Hematopoietic multipotent progenitor cell treated with erythropoietin and hydrocortisone succinate and interleukin-3 and kit ligand, for 17 days (in vitro differentiated cells): ENCODE results near the gene SSBP3.

ENCODE experiments used
- DNase-seq: peaks from one replicate; pipeline ENCODE4 v3.0.0-alpha.2; 2015; ENCODE audit warnings: low spot score

Gene SSBP3

GRCh38 chr1:54409156-54410142 lies 3.3 kb upstream of the SSBP3 start:
- DNase-seq, result peak; percentile 53

- DNase-seq, result peak; percentile 88
Measured at GRCh38 chr1:54408147-54409066, 2.2 kb upstream of the SSBP3 start.

GRCh38 chr1:54407404-54408146 lies 1.4 kb upstream of the SSBP3 start:
- DNase-seq, result peak; percentile 94

GRCh38 chr1:54407154-54407403 lies 885 bp upstream of the SSBP3 start:
- no peak for DNase-seq

GRCh38 chr1:54405898-54406293 lies 298 bp downstream of the SSBP3 start:
- no peak for DNase-seq

GRCh38 chr1:54404939-54405897 lies 976 bp downstream of the SSBP3 start:
- DNase-seq, result peak; percentile 71

- DNase-seq, result no peak
Measured at GRCh38 chr1:54404263-54404662, 1.9 kb downstream of the SSBP3 start.

- no peak for DNase-seq
Measured at GRCh38 chr1:54403808-54404261, 2.4 kb downstream of the SSBP3 start.

GRCh38 chr1:54403405-54403804 lies 2.8 kb downstream of the SSBP3 start:
- DNase-seq, result no peak

- DNase-seq, result no peak
Measured at GRCh38 chr1:54402896-54403295, 3.3 kb downstream of the SSBP3 start.

GRCh38 chr1:54401799-54402198 lies 4.4 kb downstream of the SSBP3 start:
- no peak for DNase-seq

GRCh38 chr1:54400329-54400728 lies 5.9 kb downstream of the SSBP3 start:
- no peak for DNase-seq

GRCh38 chr1:54399765-54400164 lies 6.4 kb downstream of the SSBP3 start:
- no peak for DNase-seq

- DNase-seq, result no peak
Measured at GRCh38 chr1:54398963-54399528, 7.1 kb downstream of the SSBP3 start.

GRCh38 chr1:54397980-54398379 lies 8.2 kb downstream of the SSBP3 start:
- DNase-seq, result peak; percentile 49

- peak; percentile 86 for DNase-seq
Measured at GRCh38 chr1:54397090-54397591, 9.1 kb downstream of the SSBP3 start.

GRCh38 chr1:54396261-54396933 lies 9.8 kb downstream of the SSBP3 start:
- DNase-seq, result peak; percentile 75

GRCh38 chr1:54395281-54395934 lies 10.8 kb downstream of the SSBP3 start:
- peak; percentile 72 for DNase-seq

- no peak for DNase-seq
Measured at GRCh38 chr1:54394104-54394503, 12.1 kb downstream of the SSBP3 start.
